Astrocyte (in vitro differentiated cells and primary cell): Measurements from ENCODE around the gene GHITM. TPM values are rescaled to one million over a fixed set of nuclear protein-coding genes. Genes with fewer than 3 reads are reported as not detected.

Experiments used
- DNase-seq: peaks from one replicate; pipeline ENCODE4 v3.0.0-alpha.2; 2010; ENCODE audit warnings: low read depth
- FAIRE-seq: peaks from 2 replicates; lab custom pipeline; 2011; peaks lifted over from hg19 to GRCh38; lab: Jason Lieb, UNC
- H2AFZ ChIP-seq: 2 replicates; pipeline ENCODE4 v1.6.0; 2012; ENCODE audit warnings: low read depth, low read length, inconsistent platforms
- H3K27ac ChIP-seq: 2 replicates; pipeline ENCODE4 v1.5.1; 2011; ENCODE audit warnings: low read depth, low read length, inconsistent platforms
- H3K27me3 ChIP-seq: 2 replicates; pipeline ENCODE4 v1.6.0; 2011; ENCODE audit warnings: low read length, inconsistent platforms; ENCODE audit not compliant: insufficient read depth
- H3K36me3 ChIP-seq: 2 replicates; pipeline ENCODE4 v1.5.1; 2011; ENCODE audit warnings: low read length, inconsistent platforms; ENCODE audit not compliant: insufficient read depth
- H3K4me1 ChIP-seq: 2 replicates; pipeline ENCODE4 v1.5.1; 2011; ENCODE audit warnings: low read length, inconsistent platforms; ENCODE audit not compliant: insufficient read depth
- H3K4me2 ChIP-seq: 2 replicates; pipeline ENCODE4 v1.6.0; 2012; ENCODE audit warnings: low read length, inconsistent platforms
- H3K4me3 ChIP-seq: 2 replicates; pipeline ENCODE4 v1.5.1; 2011; ENCODE audit warnings: low read depth, mild to moderate bottlenecking, low read length, inconsistent platforms; ENCODE audit not compliant: insufficient read depth
- H3K79me2 ChIP-seq: 2 replicates; pipeline ENCODE4 v1.6.0; 2012; ENCODE audit warnings: mild to moderate bottlenecking, low read length, inconsistent platforms; ENCODE audit not compliant: insufficient read depth
- H3K9ac ChIP-seq: 2 replicates; pipeline ENCODE4 v1.6.0; 2012; ENCODE audit warnings: mild to moderate bottlenecking, low read length, inconsistent platforms
- H3K9me3 ChIP-seq: 2 replicates; pipeline ENCODE4 v1.5.1; 2012; ENCODE audit warnings: low read depth, mild to moderate bottlenecking, low read length, inconsistent platforms; ENCODE audit not compliant: insufficient read depth
- H4K20me1 ChIP-seq: 2 replicates; pipeline ENCODE4 v1.6.0; 2012; ENCODE audit warnings: low read length, inconsistent platforms; ENCODE audit not compliant: insufficient read depth
- H3K27ac Mint-ChIP-seq: one replicate; pipeline ENCODE4 v1.8.0; 2021; ENCODE audit warnings: mild to moderate bottlenecking, mixed read lengths; ENCODE audit not compliant: unreplicated experiment
- H3K27me3 Mint-ChIP-seq: one replicate; pipeline ENCODE4 v1.8.0; 2021; ENCODE audit warnings: low read depth, mixed read lengths; ENCODE audit not compliant: unreplicated experiment
- H3K36me3 Mint-ChIP-seq: one replicate; pipeline ENCODE4 v1.8.0; 2021; ENCODE audit warnings: low read depth, mixed read lengths; ENCODE audit not compliant: unreplicated experiment
- H3K4me1 Mint-ChIP-seq: one replicate; pipeline ENCODE4 v1.8.0; 2021; ENCODE audit warnings: low read depth, mixed read lengths; ENCODE audit not compliant: unreplicated experiment
- H3K4me3 Mint-ChIP-seq: one replicate; pipeline ENCODE4 v1.8.0; 2021; ENCODE audit warnings: mild to moderate bottlenecking, moderate library complexity, mixed read lengths; ENCODE audit not compliant: unreplicated experiment
- H3K9me3 Mint-ChIP-seq: one replicate; pipeline ENCODE4 v1.8.0; 2021; ENCODE audit warnings: mild to moderate bottlenecking, mixed read lengths; ENCODE audit not compliant: unreplicated experiment
- EZH2 ChIP-seq: IDR thresholded peaks from 2 replicates; pipeline ENCODE4 v1.6.1; 2012; ENCODE audit warnings: mild to moderate bottlenecking, low read length, inconsistent platforms; ENCODE audit not compliant: insufficient read depth
- total RNA-seq: library from RNA; stranded (reverse); gene quantifications from 2 replicates; pipeline ENCODE4 v1.2.1, GENCODE V29; 2021
- TF ChIP-seq, protein P1 (sequence below): IDR thresholded peaks from 2 replicates; pipeline ENCODE4 v1.5.1; 2011; ENCODE audit warnings: low read depth, mild to moderate bottlenecking, inconsistent platforms, low read length, moderate library complexity; ENCODE audit not compliant: insufficient read depth

Gene GHITM
- total RNA-seq, 1 donor from 2014 or later = 143 TPM

DNA sequence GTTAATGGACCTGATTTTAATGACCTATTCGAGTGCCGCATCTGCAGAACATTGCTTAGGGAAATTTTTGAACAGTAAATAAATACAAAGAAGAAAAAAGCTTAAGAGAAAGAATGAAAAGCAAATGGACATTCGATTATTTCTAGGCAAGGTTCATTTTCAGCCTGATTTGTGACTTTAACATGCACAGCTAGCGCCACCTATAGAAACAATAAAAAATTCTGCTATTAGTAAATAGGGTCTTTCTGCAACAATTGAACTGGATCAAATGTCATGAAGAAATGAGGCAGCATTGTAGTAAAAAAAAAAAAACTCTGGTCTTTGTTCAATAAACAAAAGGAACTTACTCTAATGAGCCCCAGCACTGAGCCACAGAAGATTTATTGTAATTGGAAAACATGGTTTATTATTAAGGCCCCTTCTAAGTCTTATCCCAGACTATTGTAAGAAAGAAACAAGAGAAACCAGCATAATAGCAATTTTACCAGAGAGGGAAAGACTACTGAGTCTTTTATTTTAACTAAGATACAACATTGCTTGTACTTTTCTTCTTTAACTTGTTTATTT is 41.4 kb upstream of the GHITM start:
- H3K27ac Mint-ChIP-seq = no peak overlapping the region
- Histone ChIP-seq H3K4me2 (no peak overlapping the region), H3K4me3 (no peak overlapping the region), H3K9ac (no peak overlapping the region), H3K4me1 (peaks cover 5% of the 10 kb centered on the region), H2AFZ (no peak overlapping the region), H3K27ac (no peak overlapping the region), H3K9me3 (no peaks in the 10 kb centered on the region), H3K36me3 (no peaks in the 10 kb centered on the region), H4K20me1 (no peaks in the 10 kb centered on the region), H3K79me2 (no peaks in the 10 kb centered on the region), H3K27me3 (no peaks in the 10 kb centered on the region)
- no peaks in the 10 kb centered on the region for H3K9me3 Mint-ChIP-seq
- no peak for DNase-seq
- H3K27me3 Mint-ChIP-seq = no peaks in the 10 kb centered on the region
- no peaks in the 10 kb centered on the region for H3K36me3 Mint-ChIP-seq
- TF ChIP-seq EZH2 = no peak
- TF ChIP-seq, protein P1, sequence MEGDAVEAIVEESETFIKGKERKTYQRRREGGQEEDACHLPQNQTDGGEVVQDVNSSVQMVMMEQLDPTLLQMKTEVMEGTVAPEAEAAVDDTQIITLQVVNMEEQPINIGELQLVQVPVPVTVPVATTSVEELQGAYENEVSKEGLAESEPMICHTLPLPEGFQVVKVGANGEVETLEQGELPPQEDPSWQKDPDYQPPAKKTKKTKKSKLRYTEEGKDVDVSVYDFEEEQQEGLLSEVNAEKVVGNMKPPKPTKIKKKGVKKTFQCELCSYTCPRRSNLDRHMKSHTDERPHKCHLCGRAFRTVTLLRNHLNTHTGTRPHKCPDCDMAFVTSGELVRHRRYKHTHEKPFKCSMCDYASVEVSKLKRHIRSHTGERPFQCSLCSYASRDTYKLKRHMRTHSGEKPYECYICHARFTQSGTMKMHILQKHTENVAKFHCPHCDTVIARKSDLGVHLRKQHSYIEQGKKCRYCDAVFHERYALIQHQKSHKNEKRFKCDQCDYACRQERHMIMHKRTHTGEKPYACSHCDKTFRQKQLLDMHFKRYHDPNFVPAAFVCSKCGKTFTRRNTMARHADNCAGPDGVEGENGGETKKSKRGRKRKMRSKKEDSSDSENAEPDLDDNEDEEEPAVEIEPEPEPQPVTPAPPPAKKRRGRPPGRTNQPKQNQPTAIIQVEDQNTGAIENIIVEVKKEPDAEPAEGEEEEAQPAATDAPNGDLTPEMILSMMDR = peak; percentile 69
- H3K4me3 Mint-ChIP-seq = no peak overlapping the region
- H3K4me1 Mint-ChIP-seq = peaks cover 9% of the 10 kb centered on the region
- no peak for FAIRE-seq

DNA sequence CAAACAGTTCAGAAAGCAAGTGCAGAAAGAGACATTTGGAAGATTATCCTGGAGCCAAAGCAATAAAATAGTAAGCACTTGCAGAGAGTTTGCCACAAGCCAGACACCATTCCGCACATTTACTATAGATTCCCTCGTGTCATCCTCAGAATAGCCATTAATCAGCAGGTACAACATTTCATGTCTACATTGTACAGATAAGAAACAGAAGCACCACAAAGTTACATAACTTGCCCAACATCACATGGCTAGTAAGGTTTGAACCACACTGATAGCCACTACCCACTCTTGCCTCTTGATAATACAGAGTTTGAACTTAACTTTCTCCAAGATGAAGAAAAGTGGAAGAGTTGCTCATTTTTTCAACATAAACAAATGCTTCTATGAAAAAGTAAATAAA is 40.6 kb upstream of the GHITM start:
- no peaks in the 10 kb centered on the region for H3K27me3 Mint-ChIP-seq
- Histone ChIP-seq H2AFZ (no peak overlapping the region), H3K4me1 (peaks cover 5% of the 10 kb centered on the region), H3K27me3 (no peaks in the 10 kb centered on the region), H3K79me2 (no peaks in the 10 kb centered on the region), H3K27ac (no peak overlapping the region), H3K4me3 (no peak overlapping the region), H3K9ac (no peak overlapping the region), H3K36me3 (no peaks in the 10 kb centered on the region), H3K4me2 (no peak overlapping the region), H4K20me1 (no peaks in the 10 kb centered on the region), H3K9me3 (no peaks in the 10 kb centered on the region)
- no peaks in the 10 kb centered on the region for H3K36me3 Mint-ChIP-seq
- H3K27ac Mint-ChIP-seq = no peak overlapping the region
- no peak for FAIRE-seq
- H3K9me3 Mint-ChIP-seq = no peaks in the 10 kb centered on the region
- peaks cover 9% of the 10 kb centered on the region for H3K4me1 Mint-ChIP-seq
- TF ChIP-seq, protein P1 = no peak
- no peak for TF ChIP-seq EZH2
- H3K4me3 Mint-ChIP-seq = no peak overlapping the region
- no peak for DNase-seq

DNA sequence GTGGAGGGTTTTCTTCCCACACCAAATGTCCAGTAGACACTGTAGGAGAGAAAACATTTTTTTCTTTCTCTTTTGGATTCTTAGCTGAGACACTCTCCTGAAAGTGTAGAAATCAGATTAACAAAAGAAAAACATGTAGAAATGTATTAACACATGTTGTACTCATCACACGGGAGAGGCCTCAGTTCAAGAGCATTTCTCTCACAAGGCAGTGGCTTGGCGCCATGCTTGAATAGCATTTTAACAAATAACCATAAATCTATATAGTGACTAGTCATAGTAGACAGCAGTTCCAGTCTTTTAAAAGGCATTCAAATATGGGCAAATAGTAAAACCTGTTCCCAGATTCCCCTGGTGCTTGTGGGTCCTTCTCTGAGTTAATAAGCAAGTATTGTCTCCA is 38.3 kb upstream of the GHITM start:
- DNase-seq = no peak
- Histone ChIP-seq H3K79me2 (no peaks in the 10 kb centered on the region), H4K20me1 (no peaks in the 10 kb centered on the region), H3K36me3 (no peaks in the 10 kb centered on the region), H3K4me2 (no peak overlapping the region), H3K9me3 (no peaks in the 10 kb centered on the region), H3K27ac (no peak overlapping the region), H3K4me1 (peaks cover 2% of the 10 kb centered on the region), H3K4me3 (no peak overlapping the region), H3K27me3 (no peaks in the 10 kb centered on the region), H2AFZ (no peak overlapping the region), H3K9ac (no peak overlapping the region)
- H3K27me3 Mint-ChIP-seq = no peaks in the 10 kb centered on the region
- no peak overlapping the region for H3K4me3 Mint-ChIP-seq
- H3K36me3 Mint-ChIP-seq = no peaks in the 10 kb centered on the region
- H3K9me3 Mint-ChIP-seq = no peaks in the 10 kb centered on the region
- H3K27ac Mint-ChIP-seq = no peak overlapping the region
- TF ChIP-seq, protein P1 = no peak
- no peak for TF ChIP-seq EZH2
- peaks cover 7% of the 10 kb centered on the region for H3K4me1 Mint-ChIP-seq
- no peak for FAIRE-seq
